Measurements from ENCODE around the gene XCL1. TPM values are rescaled to one million over a fixed set of nuclear protein-coding genes. Genes with fewer than 3 reads are reported as not detected.

XCL1 gene
- polyA plus RNA-seq, 1 donor from 2014 or later = 2.3 TPM

GRCh38 chr1:168613691-168614231, 37.4 kb downstream of the XCL1 start:
- H3K27ac ChIP-seq (ENCODE audit: low read length) = peak overlapping the region; percentile 89
- no peaks in the 10 kb centered on the region for H3K9me3 ChIP-seq (ENCODE audit: low read length)
- no peaks in the 10 kb centered on the region for H4K20me1 ChIP-seq (ENCODE audit: insufficient read depth)
- H3K9me2 ChIP-seq (ENCODE audit: insufficient read depth, low read length) = no peaks in the 10 kb centered on the region
- peak overlapping the region; percentile 60 for H3K9ac ChIP-seq (ENCODE audit: low read length)
- H3F3A ChIP-seq (ENCODE audit: insufficient read depth, low read length, poor library complexity, severe bottlenecking) = peaks cover 6% of the 10 kb centered on the region
- no peaks in the 10 kb centered on the region for H3K27me3 ChIP-seq (ENCODE audit: insufficient read depth, low read depth, low read length)
- TF ChIP-seq SMC3 (conservative IDR thresholded peaks at IDR 0.05; ENCODE audit: poor library complexity) (peak; percentile 42), REST (IDR thresholded peaks at IDR 0.05; ENCODE audit: borderline replicate concordance) (no peak), TAF1 (IDR thresholded peaks at IDR 0.05; ENCODE audit: low read depth) (no peak), CTCF (IDR thresholded peaks at IDR 0.05; ENCODE audit: poor library complexity, severe bottlenecking) (peak; percentile 39), RAD21 (conservative IDR thresholded peaks at IDR 0.05) (peak; percentile 33), POLR2AphosphoS5 (IDR thresholded peaks at IDR 0.05) (peak; percentile 44), EP300 (conservative IDR thresholded peaks at IDR 0.05; ENCODE audit: poor library complexity, severe bottlenecking) (peak; percentile 88), EZH2 (IDR thresholded peaks at IDR 0.05; ENCODE audit: borderline replicate concordance, insufficient read depth, low read length, poor library complexity, severe bottlenecking) (no peak)
- no peaks in the 10 kb centered on the region for H3K79me2 ChIP-seq (replicated peaks; ENCODE audit: insufficient read depth, low read length)
- H3K36me3 ChIP-seq (ENCODE audit: insufficient read depth, low read length) = no peaks in the 10 kb centered on the region
- H2AFZ ChIP-seq (ENCODE audit: low read depth, low read length) = no peak overlapping the region
- H3K4me3 ChIP-seq (ENCODE audit: low read length) = peak overlapping the region; percentile 48
- H3K4me2 ChIP-seq (ENCODE audit: low read length) = peak overlapping the region; percentile 43

- peaks cover 6% of the 10 kb centered on the region for H3F3A ChIP-seq (ENCODE audit: insufficient read depth, low read length, poor library complexity, severe bottlenecking)
- no peaks in the 10 kb centered on the region for H3K9me3 ChIP-seq (ENCODE audit: low read length)
- peak overlapping the region; percentile 60 for H3K9ac ChIP-seq (ENCODE audit: low read length)
- H3K79me2 ChIP-seq (replicated peaks; ENCODE audit: insufficient read depth, low read length) = no peaks in the 10 kb centered on the region
- no peaks in the 10 kb centered on the region for H3K9me2 ChIP-seq (ENCODE audit: insufficient read depth, low read length)
- H3K36me3 ChIP-seq (ENCODE audit: insufficient read depth, low read length) = no peaks in the 10 kb centered on the region
- H2AFZ ChIP-seq (ENCODE audit: low read depth, low read length) = no peak overlapping the region
- peak overlapping the region; percentile 43 for H3K4me2 ChIP-seq (ENCODE audit: low read length)
- H3K27ac ChIP-seq (ENCODE audit: low read length) = peak overlapping the region; percentile 89
- H4K20me1 ChIP-seq (ENCODE audit: insufficient read depth) = no peaks in the 10 kb centered on the region
- TF ChIP-seq SMC3 (conservative IDR thresholded peaks at IDR 0.05; ENCODE audit: poor library complexity) (no peak), TAF1 (IDR thresholded peaks at IDR 0.05; ENCODE audit: low read depth) (no peak), CTCF (IDR thresholded peaks at IDR 0.05; ENCODE audit: poor library complexity, severe bottlenecking) (no peak), EZH2 (IDR thresholded peaks at IDR 0.05; ENCODE audit: borderline replicate concordance, insufficient read depth, low read length, poor library complexity, severe bottlenecking) (no peak), EP300 (conservative IDR thresholded peaks at IDR 0.05; ENCODE audit: poor library complexity, severe bottlenecking) (no peak), POLR2AphosphoS5 (IDR thresholded peaks at IDR 0.05) (no peak), MXI1 (conservative IDR thresholded peaks at IDR 0.05; ENCODE audit: poor library complexity, severe bottlenecking) (no peak), RAD21 (conservative IDR thresholded peaks at IDR 0.05) (no peak), REST (IDR thresholded peaks at IDR 0.05; ENCODE audit: borderline replicate concordance) (no peak)
- H3K27me3 ChIP-seq (ENCODE audit: insufficient read depth, low read depth, low read length) = no peaks in the 10 kb centered on the region
- H3K4me3 ChIP-seq (ENCODE audit: low read length) = peak overlapping the region; percentile 48
These were observed 37.8 kb downstream of the XCL1 start for GRCh38 chr1:168614235-168614634.

All from neural cell (in vitro differentiated cells).